Small intestine (tissue), 7 donors: ENCODE measurements around the gene PIEZO2. TPM values are rescaled to one million over a fixed set of nuclear protein-coding genes. Genes with fewer than 3 reads are reported as not detected.
A peak's percentile ranks its signal among the peaks of the same experiment; 100 is the strongest.
"Not testable (repeated sequence)": the region's sequence is repeated elsewhere in the genome, so short reads cannot be mapped to it uniquely, and the experiment has no call there.

Experiments used
- DNase-seq, 2 donors: peaks; one replicate each; pipeline versions ENCODE4 v3.0.0 to v3.0.0-alpha.2; 2013
- FAIRE-seq: peaks from 2 replicates; lab custom pipeline; 2012; peaks lifted over from hg19 to GRCh38; lab: Jason Lieb, UNC
- H3K27ac ChIP-seq, 3 donors: one replicate each; pipeline ENCODE4 v1.5.1; 2013; ENCODE audit warnings: low read length in 2 of 3, mild to moderate bottlenecking in 2 of 3, control low read depth in 1 of 3, inconsistent platforms in 1 of 3, low read depth in 1 of 3, moderate library complexity in 1 of 3
- H3K27me3 ChIP-seq, 3 donors: one replicate each; pipeline ENCODE4 v1.6.1; 2013; ENCODE audit warnings: low read length in 3 of 3, inconsistent platforms in 1 of 3; ENCODE audit not compliant: control insufficient read depth in 3 of 3, insufficient read depth in 3 of 3
- H3K36me3 ChIP-seq, 3 donors: one replicate each; pipeline ENCODE4 v1.6.1; 2013; ENCODE audit warnings: low read length in 3 of 3, inconsistent platforms in 1 of 3, low read depth in 1 of 3, mild to moderate bottlenecking in 1 of 3, moderate library complexity in 1 of 3; ENCODE audit not compliant: control insufficient read depth in 3 of 3, insufficient read depth in 2 of 3
- H3K4me1 ChIP-seq, 3 donors: one replicate each; pipeline ENCODE4 v1.6.1; 2013; ENCODE audit warnings: low read length in 2 of 3, inconsistent platforms in 1 of 3, low read depth in 1 of 3, mild to moderate bottlenecking in 1 of 3, moderate library complexity in 1 of 3; ENCODE audit not compliant: control insufficient read depth in 3 of 3, insufficient read depth in 2 of 3
- H3K4me3 ChIP-seq, 3 donors: one replicate each; pipeline ENCODE4 v1.5.1; 2013; ENCODE audit warnings: low read length in 3 of 3, control low read depth in 1 of 3, inconsistent platforms in 1 of 3, low read depth in 1 of 3, mild to moderate bottlenecking in 1 of 3, moderate library complexity in 1 of 3
- H3K9me3 ChIP-seq, 2 donors: one replicate each; pipeline ENCODE4 v1.6.1; 2013; ENCODE audit warnings: low read depth in 1 of 2, low read length in 1 of 2; ENCODE audit not compliant: control insufficient read depth in 2 of 2, insufficient read depth in 1 of 2
- WGBS, 3 donors: extraction: QIAGEN DNeasy Blood & Tissue Kit; methylation state at CpG; one replicate each; pipeline ENCODE4 v1.1.7; 2013; 5-methylcytosine and 5-hydroxymethylcytosine counted together
- polyA plus RNA-seq, 4 donors: library from polyadenylated mRNA; stranded (reverse) in 3 of 4; unstranded in 1 of 4; fragments of 200-250 nt in 3 of 4; fragments of 120-200 nt in 1 of 4; gene quantifications; one replicate each; pipeline versions ENCODE4 v1.2.1 to v1.2.3, GENCODE V29; 2013
- donor health status: healthy with polysubstance abuse.
- donor health status: control.
- donor health status: control.
- donor health status: Bipolar disorder and iron deficiency.
- donor health status: healthy.

PIEZO2 gene
- polyA plus RNA-seq, 4 donors, result 0.81 to 30.2 (median 1.8) TPM; not detected in 1

GRCh38 chr18:11175266-11175979 lies 26.1 kb upstream of the PIEZO2 start:
- 55 to 63% (median 57%) methylated on average over 5 of the region's 5 CpGs for WGBS, 3 donors
- Histone ChIP-seq H3K9me3 (no peaks in the 10 kb centered on the region), H3K36me3 (no peaks in the 10 kb centered on the region), H3K4me1 (no peaks in the 10 kb centered on the region), H3K27ac (no peak overlapping the region), H3K27me3 (no peaks in the 10 kb centered on the region), H3K4me3 (no peak overlapping the region)
- FAIRE-seq (no peak), DNase-seq (no peak)

GRCh38 chr18:11174179-11174578 lies 24.8 kb upstream of the PIEZO2 start:
- not testable (repeated sequence) for H3K4me1 ChIP-seq, H3K4me3 ChIP-seq, H3K36me3 ChIP-seq, FAIRE-seq, H3K27ac ChIP-seq, DNase-seq, H3K9me3 ChIP-seq, H3K27me3 ChIP-seq
- 50 to 81% (median 56%) methylated on average over 11 of the region's 11 CpGs for WGBS, 3 donors

- Histone ChIP-seq H3K27ac (no peak overlapping the region), H3K36me3 (no peaks in the 10 kb centered on the region), H3K9me3 (no peaks in the 10 kb centered on the region), H3K4me1 (no peaks in the 10 kb centered on the region), H3K27me3 (no peaks in the 10 kb centered on the region), H3K4me3 (no peak overlapping the region)
- FAIRE-seq, result no peak
- WGBS, 3 donors, result 77 to 93% (median 90%) methylated on average over 1 of the region's 1 CpG
- no peak for DNase-seq
Observed at GRCh38 chr18:11167778-11168177, 18.4 kb upstream of the PIEZO2 start.

GRCh38 chr18:11165952-11166351 lies 16.6 kb upstream of the PIEZO2 start:
- Histone ChIP-seq H3K36me3 (no peaks in the 10 kb centered on the region), H3K9me3 (no peaks in the 10 kb centered on the region), H3K27me3 (no peaks in the 10 kb centered on the region), H3K4me3 (no peak overlapping the region), H3K27ac (no peak overlapping the region), H3K4me1 (no peaks in the 10 kb centered on the region)
- DNase-seq (no peak), FAIRE-seq (no peak)
- 91 to 94% (median 91%) methylated on average over 7 of the region's 7 CpGs for WGBS, 3 donors

- H3K27ac ChIP-seq, result no peak overlapping the region
- H3K36me3 ChIP-seq, result no peaks in the 10 kb centered on the region
- FAIRE-seq (no peak), DNase-seq (no peak)
- H3K27me3 ChIP-seq, result no peaks in the 10 kb centered on the region
- no peaks in the 10 kb centered on the region for H3K4me1 ChIP-seq
- WGBS, 3 donors, result 93 to 97% (median 96%) methylated on average over 3 of the region's 3 CpGs
- H3K9me3 ChIP-seq, result no peaks in the 10 kb centered on the region
- H3K4me3 ChIP-seq, result no peak overlapping the region
Observed at GRCh38 chr18:11165138-11165537, 15.8 kb upstream of the PIEZO2 start.

- DNase-seq, result peak; percentile 9 to 58
- Histone ChIP-seq H3K4me1 (no peaks in the 10 kb centered on the region), H3K9me3 (no peaks in the 10 kb centered on the region), H3K27ac (no peak overlapping the region), H3K27me3 (no peaks in the 10 kb centered on the region), H3K36me3 (no peaks in the 10 kb centered on the region), H3K4me3 (no peak overlapping the region)
- 11 to 19% (median 14%) methylated on average over 18 of the region's 18 CpGs for WGBS, 3 donors
- FAIRE-seq, result no peak
Observed at GRCh38 chr18:11163665-11164064, 14.3 kb upstream of the PIEZO2 start.

- Histone ChIP-seq H3K27me3 (no peaks in the 10 kb centered on the region), H3K4me1 (no peaks in the 10 kb centered on the region), H3K9me3 (no peaks in the 10 kb centered on the region), H3K4me3 (no peak overlapping the region), H3K27ac (no peak overlapping the region), H3K36me3 (no peaks in the 10 kb centered on the region)
- 66 to 77% (median 70%) methylated on average over 5 of the region's 5 CpGs for WGBS, 3 donors
- FAIRE-seq, result no peak
- DNase-seq, result no peak
Observed at GRCh38 chr18:11162889-11163288, 13.5 kb upstream of the PIEZO2 start.

GRCh38 chr18:11162462-11162861 lies 13.1 kb upstream of the PIEZO2 start:
- FAIRE-seq, result no peak
- no peaks in the 10 kb centered on the region for H3K4me1 ChIP-seq
- H3K36me3 ChIP-seq, result no peaks in the 10 kb centered on the region

GRCh38 chr18:11160313-11160712 lies 10.9 kb upstream of the PIEZO2 start:
- H3K4me1 ChIP-seq, result no peaks in the 10 kb centered on the region
- no peak for DNase-seq
- no peaks in the 10 kb centered on the region for H3K27me3 ChIP-seq
- no peaks in the 10 kb centered on the region for H3K9me3 ChIP-seq
- no peak overlapping the region for H3K27ac ChIP-seq
- H3K4me3 ChIP-seq, result no peak overlapping the region
- no peak for FAIRE-seq
- 85 to 92% (median 87%) methylated on average over 2 of the region's 2 CpGs for WGBS, 3 donors
- H3K36me3 ChIP-seq, result no peaks in the 10 kb centered on the region

More at GRCh38 chr18:11162462-11162861, 13.1 kb upstream of the PIEZO2 start:
- no peak for DNase-seq
- WGBS, 3 donors, result 81 to 87% (median 82%) methylated on average over 3 of the region's 3 CpGs
- no peak overlapping the region for H3K4me3 ChIP-seq
- H3K27ac ChIP-seq, result no peak overlapping the region
- H3K27me3 ChIP-seq, result no peaks in the 10 kb centered on the region
- no peaks in the 10 kb centered on the region for H3K9me3 ChIP-seq
